CD4-positive, alpha-beta T cell (primary cell): ENCODE data around the gene SDF2L1. TPM values are rescaled to one million over a fixed set of nuclear protein-coding genes. Genes with fewer than 3 reads are reported as not detected.
A peak's percentile ranks its signal among the peaks of the same experiment; 100 is the strongest.

Source experiments
- ATAC-seq: fragments of 200-7000 bp; cut with Tn5 transposase; one replicate; pipeline ENCODE4 v1.10.0; 2022; ENCODE audit warnings: mild to moderate bottlenecking; ENCODE audit not compliant: poor library complexity
- CTCF ChIA-PET: fragments of 350-600 bp; sonication (Branson Sonifier 250); formaldehyde crosslinking; loops from one replicate; lab custom pipeline; 2021; ENCODE audit warnings: antibody characterized with exemption, inconsistent platforms; lab: Charles Lee
- POLR2A ChIA-PET: fragments of 350-600 bp; sonication (Branson Sonifier 250); formaldehyde crosslinking; loops from one replicate; lab custom pipeline; 2021; ENCODE audit warnings: antibody characterized with exemption, inconsistent platforms; lab: Charles Lee
- DNase-seq, 14 experiments: peaks; one replicate each; pipeline ENCODE4 v3.0.0-alpha.2; 2013 to 2020; ENCODE audit warnings: mixed read lengths in 2 of 14
- H3K27ac ChIP-seq, 2 donors: one replicate each; pipeline versions ENCODE4 v1.5.1 to v1.7.0; 2013; ENCODE audit warnings: low read length in 2 of 2, low read depth in 1 of 2, mild to moderate bottlenecking in 1 of 2
- H3K27me3 ChIP-seq, 2 experiments: 1 replicate in 1 of 2; 2 replicates in 1 of 2; pipeline versions ENCODE4 v1.6.1 to v1.7.0; 2013; ENCODE audit warnings: low read length in 2 of 2, control low read depth in 1 of 2, mild to moderate bottlenecking in 1 of 2, moderate library complexity in 1 of 2; ENCODE audit not compliant: insufficient read depth in 2 of 2, control insufficient read depth in 1 of 2
- H3K36me3 ChIP-seq: one replicate; pipeline ENCODE4 v1.6.1; 2013; ENCODE audit warnings: low read length, control low read depth; ENCODE audit not compliant: insufficient read depth
- H3K4me1 ChIP-seq: one replicate; pipeline ENCODE4 v1.6.1; 2013; ENCODE audit warnings: low read length, control low read depth; ENCODE audit not compliant: insufficient read depth
- H3K4me3 ChIP-seq: one replicate; pipeline ENCODE4 v1.5.1; 2013; ENCODE audit warnings: mild to moderate bottlenecking, low read length, moderate library complexity
- H3K9me3 ChIP-seq, 2 experiments: 1 replicate in 1 of 2; 2 replicates in 1 of 2; pipeline versions ENCODE4 v1.6.1 to v1.7.0; 2013; ENCODE audit warnings: low read length in 2 of 2, mild to moderate bottlenecking in 2 of 2, control low read depth in 1 of 2, moderate library complexity in 1 of 2; ENCODE audit not compliant: control insufficient read depth in 1 of 2, insufficient read depth in 1 of 2
- H3K27ac Mint-ChIP-seq: one replicate; pipeline ENCODE4 v1.8.0; 2020; ENCODE audit warnings: mixed read lengths
- H3K27me3 Mint-ChIP-seq: one replicate; pipeline ENCODE4 v1.8.0; 2021; ENCODE audit warnings: mixed read lengths
- H3K36me3 Mint-ChIP-seq: one replicate; pipeline ENCODE4 v1.8.0; 2021; ENCODE audit warnings: low read depth, mixed read lengths
- H3K4me1 Mint-ChIP-seq: one replicate; pipeline ENCODE4 v1.8.0; 2021; ENCODE audit warnings: low read depth, mixed read lengths
- H3K4me3 Mint-ChIP-seq: one replicate; pipeline ENCODE4 v1.8.0; 2020; ENCODE audit warnings: mild to moderate bottlenecking, mixed read lengths
- H3K9me3 Mint-ChIP-seq: one replicate; pipeline ENCODE4 v1.8.0; 2020; ENCODE audit warnings: mixed read lengths
- CTCF ChIP-seq: fragments of 200-600 bp; IDR thresholded peaks from one replicate; pipeline ENCODE4 v1.8.0; 2022; ENCODE audit warnings: antibody characterized with exemption, mild to moderate bottlenecking
- intact Hi-C, 2 experiments: fragments of 100-400 bp; cut with DNase I in 1 of 2; cut with micrococcal nuclease in 1 of 2; formaldehyde crosslinking; loops; one replicate each; pipeline versions ENCODE4 v1.15.1 to v1.9.0; 2023 to 2025; cut with DNase I, micrococcal nuclease
- total RNA-seq, 174 experiments: library from RNA in 2 of 174; stranded (reverse) in 2 of 174; gene quantifications; one replicate each; pipeline ENCODE4 v1.2.3 and lab custom pipeline; 2021 to 2026

Gene SDF2L1
- total RNA-seq, 2 experiments from 2014 or later, result 20.0 to 21.2 TPM

- Histone ChIP-seq H3K36me3 (peaks cover 66% of the 10 kb centered on the region), H3K4me3 (no peak overlapping the region), H3K9me3 (no peaks in the 10 kb centered on the region), H3K27ac (no peak overlapping the region), H3K27me3 (no peaks in the 10 kb centered on the region), H3K4me1 (peaks cover 37% of the 10 kb centered on the region)
- no peak for ATAC-seq
- H3K36me3 Mint-ChIP-seq, result peaks cover 39% of the 10 kb centered on the region
- H3K4me3 Mint-ChIP-seq, result no peak overlapping the region
- no peak for DNase-seq
- no peaks in the 10 kb centered on the region for H3K27me3 Mint-ChIP-seq
- H3K27ac Mint-ChIP-seq, result peak overlapping the region; percentile 68
- CTCF ChIA-PET, result no interaction called here
- POLR2A ChIA-PET, result interaction anchor here (1.0 to 1.5 kb wide), 2 partner anchors 12 to 20 kb away, joined by 3 to 7 read pairs; partner anchors contain the start of gene SDF2L1
- no peak for TF ChIP-seq CTCF
- H3K9me3 Mint-ChIP-seq, result no peaks in the 10 kb centered on the region
- H3K4me1 Mint-ChIP-seq, result peaks cover 24% of the 10 kb centered on the region
- intact Hi-C loops, result no loop called here
Measured at GRCh38 chr22:21622011-21622918, 19.8 kb upstream of the SDF2L1 start.

- DNase-seq (no peak), ATAC-seq (no peak)
- Mint-ChIP-seq H3K27ac (peak overlapping the region; percentile 68), H3K9me3 (no peaks in the 10 kb centered on the region), H3K36me3 (peaks cover 47% of the 10 kb centered on the region), H3K4me1 (peaks cover 32% of the 10 kb centered on the region), H3K27me3 (no peaks in the 10 kb centered on the region), H3K4me3 (no peak overlapping the region)
- ChIA-PET CTCF (interaction anchor here (1.4 to 1.7 kb wide), 2 partner anchors 19 to 24 kb away, joined by 5 read pairs; partner anchors contain the start of gene SDF2L1), POLR2A (interaction anchor here (1.0 to 1.5 kb wide), 2 partner anchors 13 to 19 kb away, joined by 3 to 7 read pairs; partner anchors contain the start of gene SDF2L1)
- Histone ChIP-seq H3K9me3 (no peaks in the 10 kb centered on the region), H3K27ac (no peak overlapping the region), H3K4me3 (no peak overlapping the region), H3K27me3 (no peaks in the 10 kb centered on the region), H3K36me3 (peaks cover 68% of the 10 kb centered on the region), H3K4me1 (peaks cover 46% of the 10 kb centered on the region)
- no peak for TF ChIP-seq CTCF
- intact Hi-C loops, result no loop called here
Measured at GRCh38 chr22:21622919-21623647, 19.0 kb upstream of the SDF2L1 start.

GRCh38 chr22:21623648-21623970 lies 18.5 kb upstream of the SDF2L1 start:
- Mint-ChIP-seq H3K4me1 (peaks cover 36% of the 10 kb centered on the region), H3K9me3 (no peaks in the 10 kb centered on the region), H3K27ac (no peak overlapping the region), H3K27me3 (no peaks in the 10 kb centered on the region), H3K4me3 (no peak overlapping the region), H3K36me3 (peaks cover 50% of the 10 kb centered on the region)
- peaks cover 51% of the 10 kb centered on the region for H3K4me1 ChIP-seq
- no peaks in the 10 kb centered on the region for H3K27me3 ChIP-seq
- TF ChIP-seq CTCF, result no peak
- DNase-seq, result no peak
- ChIA-PET POLR2A (no interaction called here), CTCF (interaction anchor here (1.0 to 1.7 kb wide), 3 partner anchors 19 to 23 kb away, joined by 3 to 5 read pairs (median 5); partner anchors contain the start of gene SDF2L1)
- H3K27ac ChIP-seq, result no peak overlapping the region
- H3K36me3 ChIP-seq, result peaks cover 71% of the 10 kb centered on the region
- no peak overlapping the region for H3K4me3 ChIP-seq
- H3K9me3 ChIP-seq, result no peaks in the 10 kb centered on the region
- intact Hi-C loops, result no loop called here
- ATAC-seq, result no peak
